Activated CD8-positive, alpha-beta T cell treated with anti-CD3 and anti-CD28 coated beads, Interleukin-2, amount 10 ng/mL, durations not matched to agents 7 days and 5 days (primary cell): ENCODE data around the gene ATP11A. TPM values are rescaled to one million over a fixed set of nuclear protein-coding genes. Genes with fewer than 3 reads are reported as not detected.

ENCODE experiments used
- ATAC-seq: fragments of 150-1000 bp; cut with Tn5 transposase; one replicate; pipeline ENCODE4 v1.10.0; 2021; ENCODE audit warnings: moderate library complexity
- CTCF ChIA-PET: fragments of 350-600 bp; sonication (Branson Sonifier 250); formaldehyde crosslinking; loops from one replicate; lab custom pipeline; 2021; ENCODE audit warnings: antibody characterized with exemption; lab: Charles Lee
- POLR2A ChIA-PET: fragments of 350-600 bp; sonication (Branson Sonifier 250); formaldehyde crosslinking; loops from one replicate; lab custom pipeline; 2021; ENCODE audit warnings: antibody characterized with exemption; lab: Charles Lee
- DNase-seq: peaks from one replicate; pipeline ENCODE4 v3.0.0-alpha.2; 2020
- H3K27ac Mint-ChIP-seq: one replicate; pipeline ENCODE4 v1.8.0; 2021; ENCODE audit warnings: mild to moderate bottlenecking, mixed read lengths
- H3K27me3 Mint-ChIP-seq: one replicate; pipeline ENCODE4 v1.8.0; 2021; ENCODE audit warnings: low read depth, mixed read lengths
- H3K36me3 Mint-ChIP-seq: one replicate; pipeline ENCODE4 v1.8.0; 2021; ENCODE audit warnings: low read depth, mixed read lengths
- H3K4me1 Mint-ChIP-seq: one replicate; pipeline ENCODE4 v1.8.0; 2021; ENCODE audit warnings: low read depth, mixed read lengths
- H3K4me3 Mint-ChIP-seq: one replicate; pipeline ENCODE4 v1.8.0; 2021; ENCODE audit warnings: mild to moderate bottlenecking, mixed read lengths
- H3K9me3 Mint-ChIP-seq: one replicate; pipeline ENCODE4 v1.8.0; 2022; ENCODE audit warnings: mixed read lengths; ENCODE audit not compliant: insufficient read depth
- total RNA-seq, 2 experiments: library from RNA; stranded (reverse); gene quantifications; one replicate each; pipeline ENCODE4 v1.2.3, GENCODE V29; 2021

Gene ATP11A
- 10 to 100 TPM; 35.6 to 38.3 TPM for total RNA-seq

- Mint-ChIP-seq H3K36me3 (no peaks in the 10 kb centered on the region), H3K27ac (peak within 1 kb of the TSS; percentile 76), H3K4me1 (peaks cover 47% of the 10 kb centered on the region), H3K4me3 (peak within 1 kb of the TSS; percentile 86), H3K9me3 (no peaks in the 10 kb centered on the region), H3K27me3 (no peaks in the 10 kb centered on the region)
- CTCF ChIA-PET: interaction anchor here (1.6 to 3.0 kb wide), 2 partner anchors 15 to 49 kb away, joined by 5 to 15 read pairs; no protein-coding TSS in a partner anchor
- ATAC-seq (peak; percentile 88), DNase-seq (peak; percentile 83)
- POLR2A ChIA-PET: interaction anchor here (1.1 kb wide), 1 partner anchor 520 kb away, joined by 3 read pairs; the partner anchor contains the start of gene CUL4A
Observed at GRCh38 chr13:112689303-112690245, at the start of gene ATP11A. Gene ATP11A, plus strand, starts transcription at chr13:112690038. Its CDS starts 379 bp downstream, at chr13:112690417.

GRCh38 chr13:112641456-112642089 is 48.3 kb upstream of the ATP11A start:
- Mint-ChIP-seq H3K27ac (no peak overlapping the region), H3K36me3 (no peaks in the 10 kb centered on the region), H3K9me3 (no peaks in the 10 kb centered on the region), H3K4me1 (peaks cover 8% of the 10 kb centered on the region), H3K27me3 (peaks cover 19% of the 10 kb centered on the region), H3K4me3 (no peak overlapping the region)
- CTCF ChIA-PET: interaction anchor here (0.6 to 2.1 kb wide), 12 partner anchors 9 to 245 kb away, joined by 3 to 15 read pairs (median 4); partner anchors contain the start of gene ATP11A
- no peak for ATAC-seq
- POLR2A ChIA-PET: no interaction called here
- DNase-seq: no peak

- Mint-ChIP-seq H3K27me3 (peaks cover 19% of the 10 kb centered on the region), H3K9me3 (no peaks in the 10 kb centered on the region), H3K4me3 (no peak overlapping the region), H3K36me3 (no peaks in the 10 kb centered on the region), H3K27ac (no peak overlapping the region), H3K4me1 (peaks cover 8% of the 10 kb centered on the region)
- DNase-seq: no peak
- CTCF ChIA-PET: no interaction called here
- no peak for ATAC-seq
- POLR2A ChIA-PET: no interaction called here
Observed at GRCh38 chr13:112642090-112642460, 47.8 kb upstream of the ATP11A start.

- ATAC-seq (no peak), DNase-seq (no peak)
- no peak overlapping the region for H3K27ac Mint-ChIP-seq
- H3K27me3 Mint-ChIP-seq: peaks cover 12% of the 10 kb centered on the region
- peaks cover 4% of the 10 kb centered on the region for H3K4me1 Mint-ChIP-seq
- ChIA-PET POLR2A (no interaction called here), CTCF (no interaction called here)
- H3K36me3 Mint-ChIP-seq: no peaks in the 10 kb centered on the region
- H3K9me3 Mint-ChIP-seq: no peaks in the 10 kb centered on the region
- H3K4me3 Mint-ChIP-seq: no peak overlapping the region
Observed at GRCh38 chr13:112643759-112644459, 45.9 kb upstream of the ATP11A start.

GRCh38 chr13:112645327-112645914 is 44.4 kb upstream of the ATP11A start:
- H3K36me3 Mint-ChIP-seq: no peaks in the 10 kb centered on the region
- peaks cover 2% of the 10 kb centered on the region for H3K4me1 Mint-ChIP-seq
- no peaks in the 10 kb centered on the region for H3K9me3 Mint-ChIP-seq
- POLR2A ChIA-PET: no interaction called here
- H3K27me3 Mint-ChIP-seq: peaks cover 4% of the 10 kb centered on the region
- no peak overlapping the region for H3K4me3 Mint-ChIP-seq
- DNase-seq (no peak), ATAC-seq (no peak)
- CTCF ChIA-PET: no interaction called here
- H3K27ac Mint-ChIP-seq: no peak overlapping the region

GRCh38 chr13:112647256-112647655 is 42.6 kb upstream of the ATP11A start:
- H3K27ac Mint-ChIP-seq: no peak overlapping the region
- no peaks in the 10 kb centered on the region for H3K36me3 Mint-ChIP-seq
- no peaks in the 10 kb centered on the region for H3K9me3 Mint-ChIP-seq
- ATAC-seq (no peak), DNase-seq (no peak)
- no peaks in the 10 kb centered on the region for H3K4me1 Mint-ChIP-seq
- H3K4me3 Mint-ChIP-seq: no peak overlapping the region
- ChIA-PET CTCF (no interaction called here), POLR2A (no interaction called here)
- peaks cover 7% of the 10 kb centered on the region for H3K27me3 Mint-ChIP-seq

GRCh38 chr13:112648101-112648500 is 41.7 kb upstream of the ATP11A start:
- no peaks in the 10 kb centered on the region for H3K4me1 Mint-ChIP-seq
- H3K9me3 Mint-ChIP-seq: no peaks in the 10 kb centered on the region
- no peak for ATAC-seq
- no peak for DNase-seq
- ChIA-PET POLR2A (no interaction called here), CTCF (no interaction called here)
- peaks cover 4% of the 10 kb centered on the region for H3K27me3 Mint-ChIP-seq
- H3K4me3 Mint-ChIP-seq: no peak overlapping the region
- no peaks in the 10 kb centered on the region for H3K36me3 Mint-ChIP-seq
- no peak overlapping the region for H3K27ac Mint-ChIP-seq

GRCh38 chr13:112648966-112649690 is 40.7 kb upstream of the ATP11A start:
- CTCF ChIA-PET: no interaction called here

GRCh38 chr13:112651311-112651710 is 38.5 kb upstream of the ATP11A start:
- CTCF ChIA-PET: no interaction called here
- no peaks in the 10 kb centered on the region for H3K9me3 Mint-ChIP-seq
- POLR2A ChIA-PET: no interaction called here
- DNase-seq (no peak), ATAC-seq (no peak)
- peaks cover 3% of the 10 kb centered on the region for H3K27me3 Mint-ChIP-seq
- H3K4me1 Mint-ChIP-seq: no peaks in the 10 kb centered on the region
- H3K36me3 Mint-ChIP-seq: no peaks in the 10 kb centered on the region
- no peak overlapping the region for H3K27ac Mint-ChIP-seq
- no peak overlapping the region for H3K4me3 Mint-ChIP-seq

More at GRCh38 chr13:112648966-112649690, 40.7 kb upstream of the ATP11A start:
- ATAC-seq (no peak), DNase-seq (no peak)
- Mint-ChIP-seq H3K4me3 (no peak overlapping the region), H3K36me3 (no peaks in the 10 kb centered on the region), H3K4me1 (no peaks in the 10 kb centered on the region), H3K27me3 (peaks cover 3% of the 10 kb centered on the region), H3K9me3 (no peaks in the 10 kb centered on the region), H3K27ac (no peak overlapping the region)
- POLR2A ChIA-PET: no interaction called here

- Mint-ChIP-seq H3K9me3 (no peaks in the 10 kb centered on the region), H3K36me3 (no peaks in the 10 kb centered on the region), H3K4me3 (no peak overlapping the region), H3K27me3 (peaks cover 3% of the 10 kb centered on the region), H3K27ac (no peak overlapping the region), H3K4me1 (no peaks in the 10 kb centered on the region)
- POLR2A ChIA-PET: no interaction called here
- no peak for ATAC-seq
- CTCF ChIA-PET: interaction anchor here (1.2 kb wide), 1 partner anchor 11 kb away, joined by 3 read pairs; no protein-coding TSS in a partner anchor
- no peak for DNase-seq
Observed at GRCh38 chr13:112651750-112652511, 37.9 kb upstream of the ATP11A start.
